WERI-Rb-1 (cell line): ENCODE results near the gene JDP2.

ENCODE experiments used
- DNase-seq: peaks from one replicate; pipeline ENCODE4 v3.0.0-alpha.2; 2020
- H3K27ac ChIP-seq: fragments of 250-450 bp; sonication (Bioruptor Pico); 2 replicates; pipeline ENCODE4 v1.5.1; 2020; ENCODE audit warnings: mild to moderate bottlenecking, moderate library complexity
- H3K27me3 ChIP-seq: fragments of 250-450 bp; sonication (Bioruptor Pico); 2 replicates; pipeline ENCODE4 v1.5.1; 2021; ENCODE audit warnings: mild to moderate bottlenecking, low read depth, moderate library complexity; ENCODE audit not compliant: insufficient read depth, severe bottlenecking
- H3K36me3 ChIP-seq: fragments of 250-450 bp; sonication (Bioruptor Pico); 2 replicates; pipeline ENCODE4 v1.5.1; 2020; ENCODE audit warnings: mild to moderate bottlenecking, moderate library complexity
- H3K4me3 ChIP-seq: 2 replicates; pipeline ENCODE4 v1.5.1; 2011; ENCODE audit warnings: low read depth, mild to moderate bottlenecking, control low read depth, low read length
- H3K9me3 ChIP-seq: fragments of 250-450 bp; sonication (Bioruptor Pico); 2 replicates; pipeline ENCODE4 v1.5.1; 2021; ENCODE audit warnings: mild to moderate bottlenecking, moderate library complexity; ENCODE audit not compliant: severe bottlenecking
- CTCF ChIP-seq: IDR thresholded peaks from 2 replicates; pipeline ENCODE4 v1.5.1; 2011; ENCODE audit warnings: low read depth, mild to moderate bottlenecking, control low read depth, inconsistent platforms, low read length

Gene JDP2

GRCh38 chr14:75449696-75450095, 21.9 kb downstream of the JDP2 start:
- Histone ChIP-seq H3K27ac (no peak overlapping the region), H3K27me3 (no peaks in the 10 kb centered on the region), H3K36me3 (no peaks in the 10 kb centered on the region), H3K9me3 (no peaks in the 10 kb centered on the region), H3K4me3 (no peak overlapping the region)
- no peak for TF ChIP-seq CTCF
- DNase-seq, result no peak

GRCh38 chr14:75450381-75451276, 22.8 kb downstream of the JDP2 start:
- Histone ChIP-seq H3K4me3 (no peak overlapping the region), H3K27ac (no peak overlapping the region), H3K36me3 (no peaks in the 10 kb centered on the region), H3K9me3 (no peaks in the 10 kb centered on the region), H3K27me3 (no peaks in the 10 kb centered on the region)
- DNase-seq, result no peak
- no peak for TF ChIP-seq CTCF

GRCh38 chr14:75452324-75452723, 24.5 kb downstream of the JDP2 start:
- H3K27ac ChIP-seq, result no peak overlapping the region
- TF ChIP-seq CTCF, result no peak
- no peaks in the 10 kb centered on the region for H3K36me3 ChIP-seq
- H3K27me3 ChIP-seq, result no peaks in the 10 kb centered on the region
- DNase-seq, result no peak
- H3K9me3 ChIP-seq, result no peaks in the 10 kb centered on the region
- no peak overlapping the region for H3K4me3 ChIP-seq

GRCh38 chr14:75452900-75453816, 25.3 kb downstream of the JDP2 start:
- Histone ChIP-seq H3K36me3 (no peaks in the 10 kb centered on the region), H3K4me3 (no peak overlapping the region), H3K9me3 (no peaks in the 10 kb centered on the region), H3K27me3 (no peaks in the 10 kb centered on the region), H3K27ac (no peak overlapping the region)
- no peak for DNase-seq
- no peak for TF ChIP-seq CTCF

GRCh38 chr14:75453817-75454434, 26.1 kb downstream of the JDP2 start:
- DNase-seq, result no peak
- no peaks in the 10 kb centered on the region for H3K27me3 ChIP-seq
- no peak for TF ChIP-seq CTCF
- no peaks in the 10 kb centered on the region for H3K36me3 ChIP-seq
- H3K9me3 ChIP-seq, result no peaks in the 10 kb centered on the region
- no peak overlapping the region for H3K27ac ChIP-seq
- H3K4me3 ChIP-seq, result no peak overlapping the region
